Measurements from ENCODE around the gene APOA5. TPM values are rescaled to one million over a fixed set of nuclear protein-coding genes. Genes with fewer than 3 reads are reported as not detected.

Gene APOA5
- polyA plus RNA-seq, 1 of the 3 experiments (the other 2 are of a cell fraction): not detected

- DNase-seq: no peak
- Histone ChIP-seq H3K27ac (ENCODE audit: low read depth in 2 of 2, low read length in 1 of 2) (no peak overlapping the region), H3K4me3 (ENCODE audit: low read depth in 2 of 2, low read length in 1 of 2) (no peak overlapping the region), H3K9me3 (no peaks in the 10 kb centered on the region), H3K36me3 (replicated peaks in 1 of 2; ENCODE audit: control insufficient read depth in 1 of 2, insufficient read depth in 2 of 2, low read length in 1 of 2) (no peaks in the 10 kb centered on the region), H3K9ac (no peak overlapping the region), H3K4me1 (ENCODE audit: control insufficient read depth in 1 of 2, insufficient read depth in 2 of 2, low read depth in 1 of 2, low read length in 1 of 2) (peaks cover 0 to 22% of the 10 kb centered on the region in 2 experiments; a peak in 1 of 4 replicates), H4K20me1 (ENCODE audit: insufficient read depth) (no peaks in the 10 kb centered on the region), H3F3A (replicated peaks; ENCODE audit: insufficient read depth) (no peaks in the 10 kb centered on the region), H2AFZ (ENCODE audit: low read depth) (no peak overlapping the region), H3K79me2 (ENCODE audit: insufficient read depth) (no peaks in the 10 kb centered on the region), H3K4me2 (no peak overlapping the region), H3K27me3 (ENCODE audit: insufficient read depth) (no peaks in the 10 kb centered on the region), H3K9me2 (no peaks in the 10 kb centered on the region)
- ChIA-PET CTCF (interaction anchor here (1.5 to 2.0 kb wide), 3 partner anchors 12 to 272 kb away, joined by 4 to 11 read pairs (median 6); partner anchors contain the start of gene APOA5), POLR2A (no interaction called here)
- no peak for TF ChIP-seq EZH2phosphoT487 (IDR thresholded peaks at IDR 0.05; ENCODE audit: borderline replicate concordance, low read depth)
- no peak for TF ChIP-seq RFX5 (IDR thresholded peaks at IDR 0.05; ENCODE audit: low read length)
- no peak for TF ChIP-seq IRF3 (IDR thresholded peaks at IDR 0.05; ENCODE audit: low read depth, low read length)
- 88% methylated on average over 14 of the region's 14 CpGs for WGBS (ENCODE audit: low lambda C conversion rate)
Observed at GRCh38 chr11:116833816-116834534, 42.3 kb upstream of the APOA5 start.

- CTCF ChIA-PET: interaction anchor here (1.5 to 2.0 kb wide), 3 partner anchors 12 to 273 kb away, joined by 4 to 11 read pairs (median 6); partner anchors contain the start of gene APOA5
- no peak for DNase-seq
- peaks cover 0 to 27% of the 10 kb centered on the region in 2 experiments; a peak in 1 of 4 replicates for H3K4me1 ChIP-seq (ENCODE audit: control insufficient read depth in 1 of 2, insufficient read depth in 2 of 2, low read depth in 1 of 2, low read length in 1 of 2)
- no peak overlapping the region for H3K4me3 ChIP-seq (ENCODE audit: low read depth in 2 of 2, low read length in 1 of 2)
- no peak overlapping the region for H2AFZ ChIP-seq (ENCODE audit: low read depth)
- no peaks in the 10 kb centered on the region for H3K9me3 ChIP-seq
- no peaks in the 10 kb centered on the region for H3K9me2 ChIP-seq
- 87% methylated on average over 10 of the region's 10 CpGs for WGBS (ENCODE audit: low lambda C conversion rate)
- no peak for TF ChIP-seq TCF12 (IDR thresholded peaks at IDR 0.05)
- no peak for TF ChIP-seq USF2 (IDR thresholded peaks at IDR 0.05; ENCODE audit: borderline replicate concordance, low read depth, low read length)
- no peak for TF ChIP-seq TEAD4 (IDR thresholded peaks at IDR 0.05; ENCODE audit: borderline replicate concordance, insufficient read depth)
- no peak for TF ChIP-seq GABPA (IDR thresholded peaks at IDR 0.05; ENCODE audit: low read depth)
- TF ChIP-seq POLR2AphosphoS5 (IDR thresholded peaks at IDR 0.05; ENCODE audit: low read depth, low read length): no peak
- no peak for TF ChIP-seq CHD2 (IDR thresholded peaks at IDR 0.05; ENCODE audit: low read length, partially characterized antibody)
- no peak for TF ChIP-seq NFIC (IDR thresholded peaks at IDR 0.05; ENCODE audit: borderline replicate concordance)
- no peak for TF ChIP-seq FOXM1 (IDR thresholded peaks at IDR 0.05; ENCODE audit: low read depth)
- TF ChIP-seq YY1 (IDR thresholded peaks at IDR 0.05; ENCODE audit: low read depth): no peak
- TF ChIP-seq EP300 (IDR thresholded peaks at IDR 0.05; ENCODE audit: borderline replicate concordance in 1 of 2, low read depth in 1 of 2, low read length in 1 of 2): no peak
- TF ChIP-seq RFX5 (IDR thresholded peaks at IDR 0.05; ENCODE audit: low read length): no peak
- no peaks in the 10 kb centered on the region for H3F3A ChIP-seq (replicated peaks; ENCODE audit: insufficient read depth)
- POLR2A ChIA-PET: no interaction called here
- H3K4me2 ChIP-seq: no peak overlapping the region
- no peak overlapping the region for H3K27ac ChIP-seq (ENCODE audit: low read depth in 2 of 2, low read length in 1 of 2)
- H4K20me1 ChIP-seq (ENCODE audit: insufficient read depth): no peaks in the 10 kb centered on the region
- no peaks in the 10 kb centered on the region for H3K27me3 ChIP-seq (ENCODE audit: insufficient read depth)
- H3K79me2 ChIP-seq (ENCODE audit: insufficient read depth): no peaks in the 10 kb centered on the region
- no peak overlapping the region for H3K9ac ChIP-seq
- H3K36me3 ChIP-seq (replicated peaks in 1 of 2; ENCODE audit: control insufficient read depth in 1 of 2, insufficient read depth in 2 of 2, low read length in 1 of 2): no peaks in the 10 kb centered on the region
Observed at GRCh38 chr11:116833491-116833815, 41.8 kb upstream of the APOA5 start.
